ENCODE measurements around the gene TENM4.
A peak's percentile ranks its signal among the peaks of the same experiment; 100 is the strongest.
"Not testable (repeated sequence)": the region's sequence is repeated elsewhere in the genome, so short reads cannot be mapped to it uniquely, and the experiment has no call there.

Gene TENM4

DNA sequence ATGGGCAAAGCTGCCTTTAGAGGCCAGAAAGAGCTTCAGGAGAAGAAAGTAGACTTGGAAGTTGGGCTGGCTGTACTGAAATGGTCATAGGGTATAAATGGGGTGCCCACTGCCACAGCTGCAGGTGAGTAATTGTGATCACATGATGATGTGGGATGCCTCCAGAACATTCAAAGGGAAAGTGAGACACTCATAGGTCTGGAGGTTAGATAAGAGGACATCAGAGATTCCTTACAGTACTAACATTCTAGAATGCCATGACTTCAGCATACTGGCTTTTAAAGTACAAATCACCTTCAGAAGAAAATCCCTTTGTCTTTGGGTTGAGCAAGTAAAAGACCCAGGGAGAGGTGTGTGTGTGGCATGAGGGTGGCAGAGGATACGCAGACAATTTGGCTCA lies 419.2 kb downstream of the TENM4 start:
- DNase-seq (ENCODE audit: low spot score) = no peak

GRCh38 chr11:79019975-79020374 lies 420.9 kb downstream of the TENM4 start:
- DNase-seq (ENCODE audit: low spot score) = no peak

- DNase-seq (ENCODE audit: low spot score) = no peak
These were observed 421.6 kb downstream of the TENM4 start for GRCh38 chr11:79019277-79019676.

- DNase-seq (ENCODE audit: low spot score) = peak; percentile 11
These were observed 422.4 kb downstream of the TENM4 start for GRCh38 chr11:79018371-79018849.

GRCh38 chr11:79017811-79018210 lies 423.0 kb downstream of the TENM4 start:
- DNase-seq (ENCODE audit: low spot score) = no peak

DNA sequence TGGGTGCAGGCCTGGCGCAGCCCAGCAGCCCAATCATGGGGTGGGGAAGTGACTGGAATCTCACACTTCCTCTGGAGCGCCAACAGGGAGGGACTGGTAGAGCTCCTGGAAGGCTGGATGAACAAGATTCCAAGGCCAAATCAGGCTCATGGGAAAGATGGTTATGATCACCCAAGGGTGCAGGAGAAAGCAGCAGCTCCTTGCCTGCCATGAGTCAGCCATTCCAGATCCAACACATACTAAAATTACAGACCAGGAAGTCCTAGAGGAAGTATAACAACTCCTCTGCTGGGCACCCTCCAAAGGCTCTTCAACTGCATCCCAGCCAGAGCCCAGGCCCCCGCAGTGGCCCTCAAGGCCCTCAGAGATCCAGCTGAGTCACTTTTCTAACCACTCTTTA lies 427.3 kb downstream of the TENM4 start:
- DNase-seq (ENCODE audit: low spot score) = no peak

- DNase-seq (ENCODE audit: low spot score) = no peak
These were observed 429.5 kb downstream of the TENM4 start for GRCh38 chr11:79011357-79011756.

- no peak for DNase-seq (ENCODE audit: low spot score)
These were observed 432.9 kb downstream of the TENM4 start for GRCh38 chr11:79007771-79008402.

GRCh38 chr11:79006854-79007253 lies 434.0 kb downstream of the TENM4 start:
- DNase-seq (ENCODE audit: low spot score) = no peak

DNA sequence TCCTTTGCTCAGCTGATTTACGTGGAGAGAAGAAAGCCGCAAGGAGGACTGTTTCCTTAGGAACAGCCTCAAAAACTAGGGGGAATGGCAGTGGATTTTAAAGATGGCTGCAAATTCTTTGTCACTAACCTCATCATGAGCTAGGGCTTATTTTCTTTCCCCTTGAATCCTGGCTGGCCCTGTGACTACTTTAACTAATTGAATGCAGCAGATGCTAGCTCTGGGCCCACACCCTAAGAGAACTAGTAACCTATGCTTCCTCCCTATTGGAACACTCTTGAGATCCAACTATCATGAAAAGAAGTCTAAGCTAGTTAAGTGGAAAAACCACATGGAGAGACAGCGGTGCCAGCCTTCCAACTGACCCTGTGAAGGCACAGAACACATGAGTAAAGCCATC lies 444.8 kb downstream of the TENM4 start:
- no peak for DNase-seq (ENCODE audit: low spot score)

GRCh38 chr11:78995171-78995570 lies 445.7 kb downstream of the TENM4 start:
- no peak for DNase-seq (ENCODE audit: low spot score)

DNA sequence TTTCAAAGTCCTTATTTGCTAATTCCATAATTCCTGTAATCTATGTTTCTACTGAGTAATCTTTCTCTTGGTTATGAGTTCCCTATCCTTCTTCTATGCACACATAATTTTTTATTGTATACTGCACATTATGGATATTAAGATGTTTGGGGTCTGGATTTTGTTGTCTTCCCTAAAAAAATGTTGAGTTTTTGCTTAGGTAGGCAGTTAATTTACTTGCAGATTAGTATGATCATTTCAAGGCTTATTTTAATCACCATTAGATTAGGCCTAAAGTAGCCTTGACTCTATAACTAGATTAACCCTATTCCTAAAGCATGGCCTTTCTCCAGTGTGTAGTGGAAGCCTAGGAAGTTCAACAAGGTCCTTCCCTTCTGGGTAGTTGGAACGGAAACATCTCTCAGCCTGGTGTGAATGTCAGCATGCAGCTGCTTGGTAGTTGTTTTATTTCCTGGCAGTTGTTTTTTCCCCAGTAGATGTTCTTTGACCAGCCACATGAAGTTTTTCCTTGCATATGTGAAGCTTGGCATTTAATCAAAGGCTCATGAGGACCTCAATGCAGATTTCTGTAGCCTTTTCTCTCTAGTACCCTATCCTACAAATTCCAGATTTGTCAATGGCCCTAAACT lies 446.9 kb downstream of the TENM4 start:
- no peak for DNase-seq (ENCODE audit: low spot score)

DNA sequence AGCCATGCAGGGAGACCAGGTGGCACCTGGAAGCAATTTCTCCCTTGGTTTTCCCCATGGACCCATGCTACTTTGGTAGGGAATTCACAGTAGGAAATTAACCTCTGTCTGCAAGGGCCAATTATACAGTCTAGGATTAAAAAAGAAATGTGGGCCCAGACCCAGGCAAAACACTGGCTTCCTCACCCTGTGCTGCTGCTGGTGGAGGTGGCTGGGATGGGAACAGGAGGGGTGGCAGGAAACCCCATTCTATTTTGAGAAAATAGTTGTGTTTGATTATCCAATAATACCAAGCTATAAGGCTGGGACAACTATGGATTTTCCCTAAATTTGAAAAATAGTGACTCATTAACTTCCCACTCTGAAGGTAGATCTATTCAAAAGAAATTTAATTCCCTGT lies 449.1 kb downstream of the TENM4 start:
- DNase-seq (ENCODE audit: low spot score) = no peak

- no peak for DNase-seq (ENCODE audit: low spot score)
These were observed 450.6 kb downstream of the TENM4 start for GRCh38 chr11:78990261-78990660.

GRCh38 chr11:78987748-78988147 lies 453.1 kb downstream of the TENM4 start:
- DNase-seq (ENCODE audit: low spot score) = no peak

- DNase-seq (ENCODE audit: low spot score) = no peak
These were observed 454.5 kb downstream of the TENM4 start for GRCh38 chr11:78986305-78986704.

GRCh38 chr11:78985663-78986062 lies 455.2 kb downstream of the TENM4 start:
- no peak for DNase-seq (ENCODE audit: low spot score)

GRCh38 chr11:78982473-78982872 lies 458.4 kb downstream of the TENM4 start:
- DNase-seq (ENCODE audit: low spot score) = no peak

DNA sequence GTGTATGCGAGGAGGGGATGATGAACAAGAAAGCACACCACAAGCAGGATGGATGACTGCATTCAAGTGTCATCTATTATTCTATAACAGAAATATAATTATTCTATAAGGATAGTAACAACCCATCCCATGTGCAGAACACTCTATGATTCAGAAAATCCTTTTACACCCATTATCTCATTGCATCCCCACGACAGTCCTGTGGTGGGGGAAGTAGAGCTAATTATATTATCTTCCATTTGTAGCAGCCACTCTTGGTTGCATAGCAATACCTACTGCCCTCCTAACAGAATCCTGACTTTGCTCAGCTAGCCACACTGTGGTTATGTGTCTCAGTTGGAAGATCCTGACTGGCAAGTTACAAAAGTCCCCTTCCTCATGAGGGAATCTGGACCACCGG lies 459.7 kb downstream of the TENM4 start:
- no peak for DNase-seq (ENCODE audit: low spot score)

DNA sequence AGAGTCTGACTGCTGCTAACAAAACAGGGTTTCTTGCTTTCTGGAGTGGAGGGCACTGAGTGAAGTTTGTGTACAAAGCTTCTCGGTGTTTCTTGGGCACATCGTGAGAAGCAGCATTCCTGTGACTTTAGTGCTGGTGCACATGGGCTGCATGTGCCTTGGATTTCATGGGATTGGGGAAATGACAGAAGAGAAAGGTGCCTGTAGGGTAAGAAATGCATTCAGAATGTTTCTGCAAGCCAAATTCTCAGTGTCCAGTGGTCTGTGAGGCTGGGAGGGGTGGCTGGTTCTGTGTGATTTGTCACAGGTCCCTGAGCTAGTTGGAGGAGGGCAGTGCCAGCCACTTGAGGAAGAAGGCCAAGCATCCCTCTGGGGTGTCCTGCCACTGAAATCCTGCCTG lies 462.0 kb downstream of the TENM4 start:
- DNase-seq (ENCODE audit: low spot score) = no peak

- DNase-seq (ENCODE audit: low spot score) = not testable (repeated sequence)
These were observed 463.0 kb downstream of the TENM4 start for GRCh38 chr11:78977848-78978247.

DNA sequence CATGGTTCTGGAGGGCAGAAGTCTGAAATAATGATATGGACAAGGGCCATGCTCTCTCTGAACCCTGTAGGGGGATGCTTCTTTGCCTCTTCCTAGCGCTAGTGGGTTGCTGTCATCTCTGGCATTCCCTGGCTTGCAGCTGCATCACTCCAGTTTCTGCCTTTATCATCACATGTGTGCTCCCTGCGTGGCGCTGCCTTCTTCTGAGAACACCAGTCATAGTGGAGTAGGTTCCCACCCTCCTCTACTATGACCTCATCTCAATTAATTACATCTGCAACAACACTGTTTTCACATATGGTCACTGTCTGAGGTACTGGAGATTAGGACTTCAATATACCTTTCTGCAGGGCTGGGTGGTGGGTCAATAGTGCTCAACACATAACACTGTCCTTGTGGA lies 463.8 kb downstream of the TENM4 start:
- DNase-seq (ENCODE audit: low spot score) = no peak

GRCh38 chr11:78975081-78975480 lies 465.7 kb downstream of the TENM4 start:
- DNase-seq (ENCODE audit: low spot score) = no peak

DNA sequence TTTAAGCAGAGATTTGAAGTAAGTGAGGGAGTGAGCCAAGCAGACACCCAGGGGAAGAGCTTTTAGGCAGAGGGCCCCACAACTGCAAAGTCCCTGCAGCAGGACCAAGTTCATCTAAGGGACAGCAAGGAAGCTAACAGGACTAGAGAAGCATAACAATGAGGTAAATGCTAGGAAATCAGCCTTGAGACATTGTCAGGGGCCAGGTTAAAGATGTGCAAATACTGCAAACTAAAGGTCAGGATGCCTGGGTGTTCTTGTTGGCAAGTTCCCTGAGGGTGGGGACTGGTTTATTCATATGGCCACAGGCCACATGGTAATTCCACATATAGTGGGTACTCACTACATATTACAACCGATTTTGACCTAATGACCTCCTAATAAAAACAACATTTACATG lies 467.0 kb downstream of the TENM4 start:
- DNase-seq (ENCODE audit: low spot score) = no peak
